NCI-H128 (cell line): ENCODE data around the gene ALKBH5.

Source experiments
- DNase-seq: peaks from one replicate; lab custom pipeline; 2025; ENCODE audit not compliant: unreplicated experiment; lab: John Stamatoyannopoulos, UW

The ALKBH5 gene

DNA sequence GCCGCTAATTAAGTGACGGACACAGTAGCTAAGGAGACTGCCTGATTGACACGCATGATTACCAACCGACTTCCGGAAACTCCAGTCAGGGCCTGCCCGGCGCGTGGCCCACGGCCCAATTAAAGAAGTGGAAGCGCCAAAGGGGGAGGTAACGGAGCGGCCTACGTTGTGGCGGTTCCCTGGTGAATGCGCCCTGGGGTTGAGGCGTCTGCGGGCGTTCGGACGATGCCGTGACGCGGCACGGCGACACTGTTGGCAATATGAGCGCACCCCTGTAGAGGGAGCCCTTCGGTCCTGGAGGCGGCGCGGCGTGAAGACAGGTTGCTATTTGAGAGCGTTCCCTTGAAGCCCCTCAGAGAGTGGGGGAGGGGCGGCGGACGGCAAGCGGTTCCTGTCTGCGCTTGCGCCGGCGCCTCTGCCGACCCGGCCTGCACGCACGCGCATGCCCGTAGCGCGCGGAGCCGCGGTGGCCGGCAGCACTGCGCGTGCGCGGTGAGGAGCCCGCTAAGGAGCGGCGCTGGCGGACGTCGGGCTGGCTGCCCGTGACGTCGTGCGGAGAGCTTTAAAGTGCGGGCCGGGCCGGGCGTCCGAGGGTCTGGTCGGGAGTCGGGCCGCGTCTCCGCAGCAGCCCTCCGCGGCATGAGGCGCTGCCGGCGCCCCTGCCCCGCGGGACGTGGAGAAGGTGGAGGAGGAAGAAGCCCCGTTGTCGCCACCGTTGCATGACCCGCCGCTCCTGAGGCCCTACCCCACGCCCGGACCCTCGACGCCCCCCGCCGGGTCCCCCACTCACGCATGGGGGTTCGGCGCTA lies at the start of gene ALKBH5:
ALKBH5 (plus strand) TSS at position 495 of the 809 bp plus-strand sequence. CDS start 416 bp downstream, outside the sequence.
- DNase-seq = peak; percentile 94

- DNase-seq = no peak
Measured at GRCh38 chr17:18136357-18136756, 47.3 kb upstream of the ALKBH5 start.

GRCh38 chr17:18138065-18138749 lies 45.4 kb upstream of the ALKBH5 start:
- no peak for DNase-seq

DNA sequence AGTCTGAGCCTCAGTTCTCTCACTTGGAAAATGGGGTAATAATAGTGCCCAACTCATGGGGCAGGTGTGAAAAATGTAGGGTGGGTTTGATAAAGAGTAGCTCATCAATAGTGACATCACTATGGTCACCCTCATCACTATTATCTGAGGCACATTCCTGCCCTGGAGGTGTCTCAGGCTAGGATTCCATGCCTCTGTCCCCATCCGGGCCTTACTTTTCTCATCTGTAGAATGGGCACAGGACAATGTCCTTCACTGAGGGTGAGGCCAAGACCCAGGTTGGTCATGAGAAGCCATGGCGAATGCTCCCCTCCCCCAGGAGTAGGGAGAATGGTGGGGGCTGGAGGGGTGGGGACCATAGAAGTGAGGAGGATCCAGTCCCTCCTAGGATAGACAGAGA lies 44.5 kb upstream of the ALKBH5 start:
- DNase-seq = no peak

- DNase-seq = no peak
Measured at GRCh38 chr17:18139498-18139897, 44.1 kb upstream of the ALKBH5 start.

GRCh38 chr17:18139949-18140348 lies 43.7 kb upstream of the ALKBH5 start:
- DNase-seq = no peak

GRCh38 chr17:18140648-18141047 lies 43.0 kb upstream of the ALKBH5 start:
- no peak for DNase-seq

- DNase-seq = peak; percentile 33
Measured at GRCh38 chr17:18141210-18141803, 42.3 kb upstream of the ALKBH5 start.

DNA sequence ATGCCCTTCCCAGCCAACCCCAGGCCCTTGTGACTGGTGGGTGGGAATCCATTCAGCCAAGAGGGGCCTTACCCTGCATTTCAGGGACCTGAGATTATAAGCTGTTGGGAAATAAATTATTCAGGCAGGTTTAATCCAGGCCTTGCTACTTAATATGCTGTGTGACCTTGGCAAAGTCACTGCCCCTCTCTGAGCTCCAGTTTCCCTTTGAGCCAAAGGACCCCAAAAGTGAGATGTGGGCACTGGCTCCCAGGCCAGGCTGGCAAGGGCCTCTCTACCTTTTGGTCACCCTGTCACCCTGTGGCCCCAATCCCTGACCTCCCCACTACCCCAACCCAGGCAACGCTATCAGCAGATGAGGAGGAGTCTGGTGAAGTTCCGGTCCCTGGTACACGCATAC lies 41.2 kb upstream of the ALKBH5 start:
- no peak for DNase-seq

DNA sequence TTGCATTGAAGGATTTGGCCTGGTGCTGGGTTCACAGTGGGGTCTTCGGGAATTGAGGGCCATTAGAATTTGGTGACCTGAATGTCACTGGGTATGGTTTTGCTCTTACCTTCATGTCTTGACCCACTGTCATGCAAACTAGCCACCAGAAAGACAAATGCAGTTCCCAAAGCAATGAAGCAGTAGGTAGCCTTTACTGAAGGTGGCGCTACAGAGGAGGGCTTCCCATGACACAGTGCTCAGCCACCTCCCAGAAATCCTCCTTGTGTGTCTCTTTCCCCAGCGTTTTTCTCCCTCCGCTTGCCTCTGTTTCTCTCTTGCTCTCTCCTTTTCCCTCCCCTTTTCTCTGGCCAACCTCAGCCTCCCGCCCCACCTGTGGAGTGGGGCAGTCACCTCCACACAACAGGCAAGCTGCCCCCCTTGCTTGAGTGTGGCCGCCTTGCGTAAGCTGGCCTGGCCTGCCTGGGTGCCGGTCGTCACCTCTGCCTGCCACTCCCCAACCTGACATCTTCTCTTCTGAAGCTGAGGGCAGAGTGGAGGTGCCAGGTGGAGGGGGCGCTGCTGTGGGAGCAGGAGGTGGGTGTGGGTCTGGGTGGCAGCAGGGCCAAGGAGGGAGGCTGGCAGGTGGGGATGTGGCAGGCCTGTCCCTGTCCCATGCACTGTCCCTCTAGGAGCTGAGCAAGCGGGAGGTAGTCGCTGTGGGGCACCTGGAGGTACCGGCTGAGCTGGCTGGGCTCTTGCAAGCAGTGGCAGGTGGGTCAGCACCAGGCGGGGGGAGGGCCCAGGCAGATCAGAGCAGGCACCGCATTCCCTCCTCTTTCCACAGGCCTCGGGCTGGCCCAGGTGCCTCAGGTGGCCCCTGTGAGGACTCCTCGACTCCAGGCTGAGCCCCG lies 40.3 kb upstream of the ALKBH5 start:
- no peak for DNase-seq

DNA sequence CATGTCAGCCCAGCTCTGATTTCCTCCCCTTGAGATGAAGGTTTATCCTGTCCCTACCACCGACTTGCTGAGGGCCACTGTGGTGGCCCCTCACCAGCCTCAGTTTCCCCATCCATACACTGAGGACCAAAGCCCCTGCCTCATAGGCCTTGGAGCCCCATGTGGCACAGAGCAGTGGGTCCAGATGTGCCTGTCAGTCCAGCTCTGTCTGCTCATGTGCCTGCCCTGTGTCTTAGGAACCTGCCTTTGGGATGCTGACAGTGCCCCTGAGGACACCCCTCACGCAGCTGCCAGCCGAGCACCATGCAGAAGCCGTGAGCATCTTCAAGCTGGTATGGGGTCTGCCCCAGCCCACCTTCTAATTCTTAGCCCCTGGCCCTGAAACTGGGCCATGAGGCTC lies 39.4 kb upstream of the ALKBH5 start:
- DNase-seq = no peak

GRCh38 chr17:18144855-18145254 lies 38.8 kb upstream of the ALKBH5 start:
- no peak for DNase-seq

GRCh38 chr17:18145811-18146210 lies 37.8 kb upstream of the ALKBH5 start:
- no peak for DNase-seq

DNA sequence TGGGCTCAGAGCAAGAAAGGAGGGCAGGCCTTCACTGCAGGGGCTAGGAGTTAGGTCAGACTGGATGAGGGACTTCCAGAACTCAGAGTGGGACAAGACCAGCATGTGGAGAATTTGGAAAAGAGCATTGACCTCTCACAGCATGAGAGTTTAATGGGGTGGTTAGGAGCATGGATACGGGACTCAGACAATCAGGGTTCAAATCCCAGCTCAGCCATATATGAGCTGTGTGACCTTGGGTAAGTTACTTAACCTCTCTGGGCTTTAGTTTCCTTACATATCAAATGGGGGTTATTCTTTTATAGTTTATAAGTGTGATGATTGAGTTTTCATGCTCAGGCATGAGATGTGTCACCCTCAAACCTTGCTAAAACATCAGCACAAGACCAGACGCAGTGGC lies 37.4 kb upstream of the ALKBH5 start:
- DNase-seq = no peak

DNA sequence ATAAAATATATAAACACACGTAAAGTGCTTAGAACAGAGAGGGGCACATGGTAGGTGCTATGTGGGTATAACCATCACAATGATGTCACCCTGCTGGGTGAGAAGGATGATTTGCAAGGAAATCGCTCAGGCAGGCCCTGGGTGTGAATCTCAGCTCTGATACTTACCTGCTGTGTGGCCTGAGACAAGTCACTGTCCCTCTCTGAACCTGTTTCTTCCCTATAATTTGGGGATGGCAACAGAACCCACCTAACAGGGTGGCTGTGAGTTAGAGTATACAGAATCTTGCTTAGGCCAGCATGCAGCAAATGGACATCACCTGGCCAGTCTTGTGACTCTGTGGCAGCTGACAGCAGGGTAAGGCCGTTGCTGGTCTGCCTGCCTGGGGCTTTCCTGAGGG lies 36.6 kb upstream of the ALKBH5 start:
- DNase-seq = no peak

GRCh38 chr17:18148586-18148985 lies 35.0 kb upstream of the ALKBH5 start:
- no peak for DNase-seq

- no peak for DNase-seq
Measured at GRCh38 chr17:18151290-18151689, 32.3 kb upstream of the ALKBH5 start.

DNA sequence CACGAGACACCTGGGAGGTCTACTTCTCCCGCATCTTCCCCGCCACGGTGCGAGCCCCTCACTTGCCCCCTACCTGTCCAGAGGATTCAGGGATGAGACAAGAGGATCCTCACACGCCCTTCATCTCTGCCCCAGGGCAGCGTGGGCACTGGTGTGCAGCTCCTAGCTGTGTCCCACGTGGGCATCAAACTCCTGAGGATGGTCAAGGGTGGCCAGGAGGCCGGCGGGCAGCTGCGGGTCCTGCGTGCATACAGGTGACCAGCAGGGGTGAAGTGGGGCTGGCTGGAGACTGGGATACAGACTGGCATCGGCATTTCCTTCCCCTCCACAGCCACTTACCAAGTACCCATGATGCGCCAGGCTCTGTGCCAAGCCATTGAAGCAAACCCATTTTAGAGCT lies 28.4 kb upstream of the ALKBH5 start:
- DNase-seq = no peak

DNA sequence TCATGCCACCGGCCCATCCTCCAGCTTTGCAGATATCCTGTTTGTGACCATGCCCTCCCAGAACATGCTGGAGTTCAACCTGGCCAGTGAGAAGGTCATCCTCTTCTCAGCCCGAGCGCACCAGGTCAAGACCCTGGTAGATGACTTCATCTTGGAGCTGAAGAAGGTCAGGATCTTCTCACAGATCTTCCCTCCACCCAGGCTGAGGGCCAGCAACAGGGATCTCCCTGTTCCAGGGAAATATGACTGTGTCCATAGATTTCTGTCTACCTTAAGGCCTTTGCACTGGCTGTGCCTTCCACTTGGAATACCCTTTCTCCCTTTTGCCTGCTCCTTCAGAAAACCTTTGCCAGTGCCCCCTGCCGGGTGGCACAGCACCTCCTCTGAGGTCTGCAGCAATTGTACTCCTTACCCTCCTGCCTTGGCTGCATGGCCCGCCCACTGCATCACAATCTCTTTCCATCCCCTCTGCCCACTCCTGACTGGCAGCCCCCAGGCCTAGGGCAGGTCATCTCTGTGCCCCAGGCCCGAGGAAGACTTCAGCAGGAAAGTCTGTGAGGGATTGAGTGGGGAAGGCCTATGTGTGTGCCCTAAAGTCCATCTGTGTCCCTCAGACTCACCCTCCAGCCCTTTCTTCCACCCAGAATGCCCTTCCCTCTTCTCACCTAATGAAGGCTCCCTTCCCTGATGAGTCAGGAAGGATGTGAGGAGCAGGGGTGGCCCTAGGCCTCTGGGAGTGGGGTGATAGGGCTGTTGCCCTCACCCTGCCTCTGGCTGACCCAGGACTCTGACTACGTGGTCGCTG lies 27.3 kb upstream of the ALKBH5 start:
- no peak for DNase-seq

- no peak for DNase-seq
Measured at GRCh38 chr17:18156976-18157280, 26.7 kb upstream of the ALKBH5 start.
